GM04504 (cell line): Measurements from ENCODE around the gene GMPPA.

ENCODE experiments used
- DNase-seq: peaks from one replicate; pipeline ENCODE4 v3.0.0-alpha.2; 2012; ENCODE audit warnings: low read depth

GMPPA gene

GRCh38 chr2:219468410-219469185, 30.1 kb upstream of the GMPPA start:
- DNase-seq: no peak

GRCh38 chr2:219469186-219469724, 29.4 kb upstream of the GMPPA start:
- DNase-seq: no peak

GRCh38 chr2:219470429-219470828, 28.3 kb upstream of the GMPPA start:
- DNase-seq: no peak

GRCh38 chr2:219471476-219472371, 27.0 kb upstream of the GMPPA start:
- no peak for DNase-seq

- DNase-seq: no peak
Observed at GRCh38 chr2:219472629-219473187, 26.0 kb upstream of the GMPPA start.

GRCh38 chr2:219473511-219473910, 25.2 kb upstream of the GMPPA start:
- DNase-seq: no peak

GRCh38 chr2:219474285-219475060, 24.2 kb upstream of the GMPPA start:
- DNase-seq: no peak

- DNase-seq: no peak
Observed at GRCh38 chr2:219475278-219475677, 23.4 kb upstream of the GMPPA start.

GRCh38 chr2:219475697-219476651, 22.7 kb upstream of the GMPPA start:
- DNase-seq: no peak

GRCh38 chr2:219476652-219477151, 22.0 kb upstream of the GMPPA start:
- DNase-seq: no peak

GRCh38 chr2:219477179-219477578, 21.5 kb upstream of the GMPPA start:
- DNase-seq: no peak

- no peak for DNase-seq
Observed at GRCh38 chr2:219477815-219478214, 20.9 kb upstream of the GMPPA start.

GRCh38 chr2:219478916-219479315, 19.8 kb upstream of the GMPPA start:
- DNase-seq: no peak

- DNase-seq: no peak
Observed at GRCh38 chr2:219480004-219480403, 18.7 kb upstream of the GMPPA start.

- DNase-seq: no peak
Observed at GRCh38 chr2:219482674-219483405, 15.9 kb upstream of the GMPPA start.

GRCh38 chr2:219483451-219484342, 15.0 kb upstream of the GMPPA start:
- no peak for DNase-seq

GRCh38 chr2:219484343-219485200, 14.1 kb upstream of the GMPPA start:
- no peak for DNase-seq

- DNase-seq: no peak
Observed at GRCh38 chr2:219485201-219485580, 13.5 kb upstream of the GMPPA start.
